ENCODE measurements around the gene SLC27A4. TPM values are rescaled to one million over a fixed set of nuclear protein-coding genes. Genes with fewer than 3 reads are reported as not detected.

The SLC27A4 gene
- total RNA-seq, 1 experiment from 2014 or later = 68.4 TPM

- DNase-seq (ENCODE audit: low read depth) = peak; percentile 82
Observed at GRCh38 chr9:128361986-128362646, 21.8 kb downstream of the SLC27A4 start.

- no peak for DNase-seq (ENCODE audit: low read depth)
Observed at GRCh38 chr9:128362774-128363173, 22.4 kb downstream of the SLC27A4 start.

- DNase-seq (ENCODE audit: low read depth) = no peak
Observed at GRCh38 chr9:128365525-128365924, 25.2 kb downstream of the SLC27A4 start.

- DNase-seq (ENCODE audit: low read depth) = no peak
Observed at GRCh38 chr9:128369024-128369706, 28.8 kb downstream of the SLC27A4 start.

DNA sequence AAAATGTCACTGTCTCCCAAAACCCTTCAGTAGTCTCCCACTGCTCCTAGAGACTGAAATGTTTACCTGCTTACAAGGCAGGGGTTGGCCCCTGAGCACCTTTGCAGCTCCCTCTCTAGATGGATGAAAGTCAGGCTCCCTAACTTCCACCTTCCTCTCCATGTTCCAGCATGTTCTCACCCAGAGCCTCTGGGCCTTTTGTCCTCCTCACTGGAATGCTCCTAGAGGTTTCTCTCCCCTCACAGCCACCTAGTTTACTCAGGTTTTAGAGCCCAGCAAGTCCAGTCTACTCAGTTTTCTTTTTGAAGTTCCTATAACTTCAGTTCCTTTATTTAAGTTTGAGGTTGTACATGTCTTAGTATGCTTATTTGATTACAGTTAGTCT lies 30.0 kb downstream of the SLC27A4 start:
- no peak for DNase-seq (ENCODE audit: low read depth)

DNA sequence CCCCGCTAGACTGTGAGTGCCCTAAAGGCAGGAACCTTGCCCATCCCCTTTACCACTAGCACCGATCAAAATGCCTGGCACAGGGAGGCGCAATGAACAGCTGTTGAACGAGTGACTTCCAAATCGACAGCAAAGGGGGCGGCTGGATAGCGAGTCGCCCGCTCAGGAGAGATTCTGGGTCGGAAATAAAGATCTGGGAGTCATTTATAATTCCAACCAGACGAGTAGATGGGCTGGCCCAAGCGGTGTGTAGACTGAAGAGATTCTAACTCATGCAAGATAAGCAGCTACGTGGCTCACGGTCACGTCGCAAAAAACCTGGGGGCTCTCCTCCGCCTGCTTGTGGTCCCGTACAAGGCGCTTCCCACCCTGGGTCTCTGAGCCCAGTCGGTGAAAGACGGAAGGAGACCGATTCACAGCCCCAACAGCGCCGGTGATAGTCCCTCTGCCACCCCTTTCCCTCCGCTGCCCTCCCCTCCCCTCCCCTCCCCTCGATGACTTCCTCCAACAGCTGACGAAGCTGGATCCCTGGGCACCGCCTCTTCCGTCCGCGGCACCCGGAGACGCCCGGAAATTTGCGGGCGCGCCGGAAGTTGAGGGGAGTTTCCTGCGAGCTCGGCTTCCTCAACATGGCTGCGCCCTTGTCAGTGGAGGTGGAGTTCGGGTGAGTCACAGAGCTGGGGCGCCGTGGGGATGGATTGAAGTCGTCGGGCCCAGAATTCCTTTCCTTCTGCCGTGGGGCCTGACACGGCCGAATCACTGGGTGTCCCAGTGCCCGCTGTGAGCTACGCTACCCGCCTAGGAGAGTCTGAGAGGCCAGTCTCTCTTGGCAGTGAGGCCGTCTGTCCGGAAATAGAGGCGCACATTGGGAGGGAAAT lies 30.7 kb downstream of the SLC27A4 start, which contains the start of gene URM1:
Gene URM1, plus strand, starts transcription at position 623 of the 878 bp plus-strand sequence. Its CDS starts 7 bp downstream, at position 630.
- peak; percentile 98 for DNase-seq (ENCODE audit: low read depth)

- no peak for DNase-seq (ENCODE audit: low read depth)
Observed at GRCh38 chr9:128371630-128372117, 31.3 kb downstream of the SLC27A4 start.

GRCh38 chr9:128372188-128372641 lies 31.9 kb downstream of the SLC27A4 start:
- peak; percentile 50 for DNase-seq (ENCODE audit: low read depth)

DNA sequence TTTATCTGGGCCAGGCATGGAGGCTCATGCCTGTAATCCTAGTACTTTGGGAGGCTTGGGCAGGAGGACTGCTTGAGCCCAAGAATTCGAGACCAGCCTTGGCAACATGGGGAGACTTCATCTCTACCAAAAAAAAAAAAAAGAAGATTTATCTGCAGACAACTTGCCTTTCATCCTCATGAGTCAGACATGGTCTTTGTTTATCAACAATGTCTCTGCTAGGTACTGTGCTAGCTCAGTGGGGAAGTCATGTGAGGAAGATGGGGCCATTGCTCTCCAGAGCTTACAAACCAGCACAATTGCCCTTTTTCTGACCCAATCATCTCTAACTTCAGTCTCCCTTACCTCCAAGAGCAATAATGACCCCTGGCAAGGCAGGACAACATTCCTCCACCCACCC lies 32.5 kb downstream of the SLC27A4 start:
- DNase-seq (ENCODE audit: low read depth) = no peak

GRCh38 chr9:128374221-128374675 lies 33.9 kb downstream of the SLC27A4 start:
- DNase-seq (ENCODE audit: low read depth) = no peak

GRCh38 chr9:128375865-128376264 lies 35.5 kb downstream of the SLC27A4 start:
- no peak for DNase-seq (ENCODE audit: low read depth)

DNA sequence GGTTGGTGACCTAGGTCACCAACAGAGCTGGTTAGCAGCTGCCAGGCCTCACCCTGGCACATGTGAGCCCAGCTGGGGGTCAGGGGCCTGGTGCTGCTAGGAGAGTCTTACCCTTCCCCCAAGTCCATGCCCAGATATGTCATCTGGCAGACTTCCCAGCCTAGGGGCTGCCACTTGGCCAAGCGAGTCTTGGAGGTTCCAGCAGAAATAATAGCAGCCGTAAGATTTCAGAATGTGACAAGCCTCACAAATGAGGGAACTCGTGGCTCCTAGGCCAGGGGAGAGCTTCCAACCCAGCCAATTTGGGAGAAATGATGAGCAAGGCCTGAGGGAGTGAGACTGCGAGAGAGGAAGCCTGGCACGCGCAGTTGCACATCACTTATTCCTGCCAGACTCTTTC lies 41.9 kb downstream of the SLC27A4 start:
- DNase-seq (ENCODE audit: low read depth) = no peak

- no peak for DNase-seq (ENCODE audit: low read depth)
Observed at GRCh38 chr9:128383007-128383753, 42.9 kb downstream of the SLC27A4 start.

- no peak for DNase-seq (ENCODE audit: low read depth)
Observed at GRCh38 chr9:128383791-128384190, 43.5 kb downstream of the SLC27A4 start.

- no peak for DNase-seq (ENCODE audit: low read depth)
Observed at GRCh38 chr9:128384801-128385495, 44.6 kb downstream of the SLC27A4 start.

GRCh38 chr9:128385496-128386460 lies 45.5 kb downstream of the SLC27A4 start:
- DNase-seq (ENCODE audit: low read depth) = no peak

DNA sequence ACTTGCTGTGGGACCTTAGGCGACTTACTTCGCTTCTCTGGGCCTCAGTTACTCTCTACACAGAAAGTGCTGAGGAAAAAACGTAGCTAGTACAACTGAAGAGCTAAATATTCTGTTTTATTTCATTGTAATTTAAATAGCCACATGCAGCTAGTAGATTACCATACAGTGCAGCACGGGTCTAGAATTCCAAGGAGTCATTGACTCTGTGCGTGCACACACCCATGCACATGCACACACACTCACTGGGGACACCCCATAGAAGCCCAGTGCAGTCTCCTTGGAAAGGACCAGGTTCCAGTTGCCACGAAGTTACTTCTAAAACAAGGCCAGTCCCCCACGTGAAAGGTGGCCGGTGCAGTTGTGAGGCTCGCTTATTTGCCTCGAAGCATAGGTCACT lies 47.8 kb downstream of the SLC27A4 start:
- no peak for DNase-seq (ENCODE audit: low read depth)

DNA sequence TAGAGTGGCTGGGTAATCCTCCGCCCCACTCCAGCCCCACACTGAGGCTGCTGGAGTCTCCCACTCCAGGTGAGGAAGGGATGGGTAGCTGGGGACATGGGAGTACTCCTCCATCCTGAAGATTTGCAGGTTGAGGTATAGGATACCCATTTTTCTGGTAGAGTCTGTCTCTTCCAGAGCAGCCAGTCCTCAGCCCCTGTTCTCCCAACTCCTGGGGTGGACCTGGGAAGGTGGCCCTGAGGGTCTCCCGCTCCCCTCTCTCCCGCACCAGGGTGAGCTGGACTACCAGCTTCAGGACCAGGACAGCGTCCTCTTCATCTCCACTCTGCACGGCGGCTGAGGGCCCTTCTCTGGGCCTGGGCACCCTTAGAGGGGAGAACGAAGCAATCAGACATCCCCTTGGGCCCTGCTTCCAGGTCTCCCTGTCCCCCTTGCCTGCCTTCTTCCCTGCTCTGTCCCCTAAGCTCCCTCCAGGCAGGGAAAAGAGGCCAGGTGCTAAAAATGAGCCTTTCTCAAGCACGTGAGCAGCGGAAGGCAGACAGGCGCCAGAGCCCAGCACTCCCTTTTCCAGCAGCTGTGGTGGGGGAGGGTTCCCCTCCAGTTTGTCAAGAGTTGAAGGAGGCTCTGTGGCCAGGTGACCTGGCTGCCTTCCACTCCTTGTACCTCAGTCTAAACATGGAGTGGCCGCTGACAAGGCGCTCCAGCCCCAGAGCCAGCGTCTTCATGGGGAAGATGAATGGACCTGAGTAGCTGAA lies 49.2 kb downstream of the SLC27A4 start:
- no peak for DNase-seq (ENCODE audit: low read depth)

Data from HT1080 (cell line).